HG03066 (cell line): ENCODE measurements around the gene SIM1.

Source experiments
- ATAC-seq: cut with Tn5 transposase; IDR thresholded peaks from one replicate; pipeline ENCODE4 v1.9.1; 2021; ENCODE audit warnings: low read depth; ENCODE audit not compliant: unreplicated experiment

The SIM1 gene

GRCh38 chr6:100464903-100465700 lies at the start of gene SIM1:
Gene SIM1 (minus strand): TSS chr6:100464921. CDS start chr6:100463468, 1,453 bp downstream.
- ATAC-seq, result no peak

GRCh38 chr6:100512203-100512862 lies 47.6 kb upstream of the SIM1 start:
- ATAC-seq, result no peak

- no peak for ATAC-seq
These were observed 44.4 kb upstream of the SIM1 start for GRCh38 chr6:100509101-100509500.

GRCh38 chr6:100506651-100507050 lies 41.9 kb upstream of the SIM1 start:
- no peak for ATAC-seq

GRCh38 chr6:100504786-100505737 lies 40.3 kb upstream of the SIM1 start:
- ATAC-seq, result no peak

GRCh38 chr6:100503043-100503705 lies 38.5 kb upstream of the SIM1 start:
- no peak for ATAC-seq

- ATAC-seq, result no peak
These were observed 28.6 kb upstream of the SIM1 start for GRCh38 chr6:100493206-100493888.

- no peak for ATAC-seq
These were observed 27.4 kb upstream of the SIM1 start for GRCh38 chr6:100491952-100492670.

GRCh38 chr6:100490065-100490464 lies 25.3 kb upstream of the SIM1 start:
- ATAC-seq, result no peak

- no peak for ATAC-seq
These were observed 23.5 kb upstream of the SIM1 start for GRCh38 chr6:100488244-100488643.

- no peak for ATAC-seq
These were observed 22.9 kb upstream of the SIM1 start for GRCh38 chr6:100487638-100488037.

GRCh38 chr6:100485268-100485667 lies 20.5 kb upstream of the SIM1 start:
- ATAC-seq, result no peak

- ATAC-seq, result no peak
These were observed 19.8 kb upstream of the SIM1 start for GRCh38 chr6:100484474-100484873.

GRCh38 chr6:100482698-100483097 lies 18.0 kb upstream of the SIM1 start:
- ATAC-seq, result no peak

- peak; percentile 52 for ATAC-seq
These were observed 14.7 kb upstream of the SIM1 start for GRCh38 chr6:100479179-100480035.

GRCh38 chr6:100475554-100476320 lies 11.0 kb upstream of the SIM1 start:
- ATAC-seq, result peak; percentile 58

GRCh38 chr6:100473182-100473581 lies 8.5 kb upstream of the SIM1 start:
- ATAC-seq, result no peak

- ATAC-seq, result peak; percentile 91
These were observed 8.0 kb upstream of the SIM1 start for GRCh38 chr6:100472674-100473073.
